Stomach smooth muscle (tissue), 2 donors: Measurements from ENCODE around the gene ARRDC4.
A peak's percentile ranks its signal among the peaks of the same experiment; 100 is the strongest.

ENCODE experiments used
- H3K27ac ChIP-seq: one replicate; pipeline ENCODE4 v1.7.0; 2013; ENCODE audit warnings: mild to moderate bottlenecking, low read length, inconsistent platforms
- H3K27me3 ChIP-seq, 2 donors: one replicate each; pipeline ENCODE4 v1.7.0; 2013; ENCODE audit warnings: low read length in 2 of 2; ENCODE audit not compliant: insufficient read depth in 2 of 2, control insufficient read depth in 1 of 2
- H3K36me3 ChIP-seq, 2 donors: one replicate each; pipeline ENCODE4 v1.7.0; 2013; ENCODE audit warnings: low read length in 2 of 2; ENCODE audit not compliant: control insufficient read depth in 2 of 2, insufficient read depth in 2 of 2
- H3K4me1 ChIP-seq: one replicate; pipeline ENCODE4 v1.7.0; 2013; ENCODE audit warnings: low read length; ENCODE audit not compliant: control insufficient read depth, insufficient read depth
- H3K4me3 ChIP-seq, 2 donors: one replicate each; pipeline ENCODE4 v1.7.0; 2013; ENCODE audit warnings: low read length in 2 of 2
- H3K9ac ChIP-seq, 2 donors: one replicate each; pipeline ENCODE4 v1.7.0; 2013; ENCODE audit warnings: low read length in 2 of 2, mild to moderate bottlenecking in 1 of 2
- H3K9me3 ChIP-seq, 2 donors: one replicate each; pipeline ENCODE4 v1.7.0; 2013; ENCODE audit warnings: low read length in 2 of 2; ENCODE audit not compliant: control insufficient read depth in 2 of 2
- donor health status: healthy.
- donor health status: Pancreatic carcinoma.

Gene ARRDC4, protein sequence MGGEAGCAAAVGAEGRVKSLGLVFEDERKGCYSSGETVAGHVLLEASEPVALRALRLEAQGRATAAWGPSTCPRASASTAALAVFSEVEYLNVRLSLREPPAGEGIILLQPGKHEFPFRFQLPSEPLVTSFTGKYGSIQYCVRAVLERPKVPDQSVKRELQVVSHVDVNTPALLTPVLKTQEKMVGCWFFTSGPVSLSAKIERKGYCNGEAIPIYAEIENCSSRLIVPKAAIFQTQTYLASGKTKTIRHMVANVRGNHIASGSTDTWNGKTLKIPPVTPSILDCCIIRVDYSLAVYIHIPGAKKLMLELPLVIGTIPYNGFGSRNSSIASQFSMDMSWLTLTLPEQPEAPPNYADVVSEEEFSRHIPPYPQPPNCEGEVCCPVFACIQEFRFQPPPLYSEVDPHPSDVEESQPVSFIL

DNA sequence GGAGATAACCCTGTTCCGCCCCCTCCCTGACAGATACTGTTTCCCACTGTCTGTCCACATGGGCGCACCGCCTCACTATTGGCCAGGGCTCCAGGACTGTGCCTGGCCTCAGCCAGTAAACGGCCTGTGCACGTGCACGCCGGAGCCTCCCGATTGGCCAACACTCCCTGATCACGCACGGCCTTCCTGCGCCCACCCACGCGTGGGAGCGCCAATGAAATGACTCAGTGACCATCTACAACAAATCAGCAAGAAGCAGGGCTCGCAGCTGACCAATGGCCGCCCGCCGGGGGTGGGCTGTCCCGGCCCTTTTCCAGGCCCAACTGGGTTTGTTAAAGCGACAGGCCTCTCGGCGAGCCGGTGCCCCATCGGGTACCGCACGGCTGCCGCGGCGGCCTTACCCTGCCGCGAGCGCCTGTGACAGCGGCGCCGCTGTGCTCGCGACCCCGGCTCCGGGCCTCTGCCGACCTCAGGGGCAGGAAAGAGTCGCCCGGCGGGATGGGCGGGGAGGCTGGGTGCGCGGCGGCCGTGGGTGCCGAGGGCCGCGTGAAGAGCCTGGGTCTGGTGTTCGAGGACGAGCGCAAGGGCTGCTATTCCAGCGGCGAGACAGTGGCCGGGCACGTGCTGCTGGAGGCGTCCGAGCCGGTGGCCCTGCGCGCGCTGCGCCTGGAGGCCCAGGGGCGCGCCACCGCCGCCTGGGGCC, at the start of gene ARRDC4:
Gene ARRDC4 (plus strand): TSS at position 340 of the 703 bp plus-strand sequence. CDS start 159 bp downstream, at position 499.
- peak within 1 kb of the TSS; percentile 90 for H3K27ac ChIP-seq
- peak within 1 kb of the TSS; percentile 61 to 91 for H3K9ac ChIP-seq
- H3K9me3 ChIP-seq: no peaks in the 10 kb centered on the region
- H3K4me1 ChIP-seq: peaks cover 3% of the 10 kb centered on the region
- H3K4me3 ChIP-seq: peak within 1 kb of the TSS; percentile 86 to 94
- H3K36me3 ChIP-seq: no peaks in the 10 kb centered on the region
- no peaks in the 10 kb centered on the region for H3K27me3 ChIP-seq

DNA sequence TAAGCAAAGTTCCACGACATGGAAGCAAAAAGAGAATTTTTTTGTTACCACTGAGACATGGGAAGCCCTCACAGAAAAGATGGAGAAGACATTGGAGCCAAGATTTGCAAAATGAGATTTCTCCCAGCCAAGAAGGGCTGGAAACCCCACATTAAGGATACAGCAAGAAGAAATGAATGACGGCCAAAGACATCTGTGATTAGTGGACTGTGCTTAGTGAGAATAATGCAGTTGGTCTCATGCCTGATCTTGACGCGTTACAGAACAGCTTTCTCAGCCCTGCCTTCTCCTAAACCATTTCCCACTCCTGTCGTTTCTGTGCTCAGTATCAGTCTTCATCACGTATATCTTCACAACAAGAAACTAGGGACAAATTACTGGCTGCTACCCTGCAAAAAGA, 45.8 kb upstream of the ARRDC4 start:
- Histone ChIP-seq H3K36me3 (no peaks in the 10 kb centered on the region), H3K4me1 (no peaks in the 10 kb centered on the region), H3K4me3 (no peak overlapping the region), H3K27me3 (no peaks in the 10 kb centered on the region), H3K9me3 (no peaks in the 10 kb centered on the region), H3K27ac (no peak overlapping the region), H3K9ac (no peak overlapping the region)

DNA sequence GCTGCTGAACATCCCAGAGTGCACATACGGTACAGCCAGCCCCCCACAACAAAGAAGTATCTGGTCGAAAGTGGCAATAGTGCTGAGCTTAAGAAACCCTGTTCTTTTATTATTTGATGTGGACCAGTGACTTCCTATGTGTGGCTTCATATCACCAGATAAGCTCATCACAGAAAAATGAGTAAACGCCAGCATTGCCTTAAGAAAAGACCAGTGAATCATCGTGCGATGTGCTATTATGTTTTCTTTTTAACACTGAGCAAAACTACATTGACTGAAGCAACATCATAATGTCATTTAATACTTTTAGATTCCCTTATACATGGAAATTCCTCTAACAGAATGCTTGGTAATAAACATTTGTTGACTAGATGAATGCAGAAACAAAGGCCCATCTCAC, 45.2 kb upstream of the ARRDC4 start:
- H3K27ac ChIP-seq: no peak overlapping the region
- H3K4me3 ChIP-seq: no peak overlapping the region
- H3K4me1 ChIP-seq: no peaks in the 10 kb centered on the region
- no peak overlapping the region for H3K9ac ChIP-seq
- H3K9me3 ChIP-seq: no peaks in the 10 kb centered on the region
- no peaks in the 10 kb centered on the region for H3K27me3 ChIP-seq
- no peaks in the 10 kb centered on the region for H3K36me3 ChIP-seq

DNA sequence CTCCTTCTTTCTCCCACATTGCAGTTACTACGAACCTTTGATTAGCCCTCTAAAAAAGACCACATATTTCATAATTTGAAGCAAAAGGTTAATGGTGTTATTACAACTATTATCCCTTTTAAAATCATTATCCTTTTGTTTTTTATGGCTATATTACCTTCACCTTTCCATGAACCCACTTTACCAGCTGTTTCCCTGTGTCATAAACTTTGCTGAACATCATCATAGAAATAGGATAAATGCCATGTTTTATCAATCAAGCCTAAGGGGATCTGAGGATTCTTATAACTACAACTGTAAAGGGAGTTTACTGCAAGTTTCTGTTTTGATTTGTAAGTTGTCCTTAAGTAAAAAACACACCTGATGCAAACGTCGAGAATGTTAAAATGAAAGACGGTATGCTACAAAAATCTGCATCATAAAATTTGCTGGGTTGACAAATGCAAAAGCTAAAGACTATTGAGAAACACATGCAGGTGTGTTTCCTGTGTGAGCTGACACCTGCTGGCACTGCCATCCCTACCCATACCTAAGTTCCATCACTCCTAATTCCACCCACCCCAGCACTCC, 39.1 kb upstream of the ARRDC4 start:
- Histone ChIP-seq H3K36me3 (no peaks in the 10 kb centered on the region), H3K4me1 (no peaks in the 10 kb centered on the region), H3K9me3 (peaks cover 0 to 2% of the 10 kb centered on the region in 2 donors), H3K27ac (no peak overlapping the region), H3K27me3 (no peaks in the 10 kb centered on the region), H3K4me3 (no peak overlapping the region), H3K9ac (no peak overlapping the region)

DNA sequence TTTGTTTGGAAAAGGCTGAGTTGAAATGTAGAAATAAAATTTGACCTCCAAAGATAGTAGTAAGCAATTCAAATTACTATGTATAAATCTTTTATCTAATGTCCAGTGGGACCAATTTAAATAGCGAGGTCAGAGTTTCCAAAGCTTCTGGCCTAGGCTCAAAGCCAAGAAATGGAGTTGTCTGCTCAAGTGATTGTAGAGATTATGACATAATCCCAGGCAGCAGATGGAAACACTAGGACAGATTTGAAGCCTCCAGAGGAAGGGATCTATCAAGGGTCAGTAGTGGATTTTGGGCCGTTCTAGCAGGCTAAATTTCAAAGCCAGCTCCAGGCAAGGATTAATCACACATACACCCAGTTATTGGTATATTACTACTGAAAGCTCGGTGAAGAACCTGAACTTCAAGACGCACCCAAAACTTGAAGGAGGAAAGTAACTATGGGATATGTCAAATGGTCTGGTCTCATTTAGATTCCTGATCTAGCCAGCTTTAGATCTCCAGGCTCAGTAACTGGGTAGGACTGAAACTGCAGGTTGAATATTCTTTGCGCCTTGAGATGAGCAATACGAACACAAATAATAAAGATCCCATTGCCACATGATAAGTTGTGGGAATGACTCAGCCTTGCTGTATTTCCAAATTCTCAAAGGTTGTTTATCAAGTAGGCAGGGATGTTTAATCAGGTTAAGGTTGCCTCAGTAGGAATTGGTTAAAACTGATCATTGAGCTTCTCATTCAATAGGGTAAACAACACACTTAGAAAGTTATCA, 30.9 kb upstream of the ARRDC4 start:
- Histone ChIP-seq H3K36me3 (no peaks in the 10 kb centered on the region), H3K4me3 (no peak overlapping the region), H3K27ac (no peak overlapping the region), H3K9me3 (no peaks in the 10 kb centered on the region), H3K27me3 (no peaks in the 10 kb centered on the region), H3K9ac (no peak overlapping the region), H3K4me1 (no peaks in the 10 kb centered on the region)

DNA sequence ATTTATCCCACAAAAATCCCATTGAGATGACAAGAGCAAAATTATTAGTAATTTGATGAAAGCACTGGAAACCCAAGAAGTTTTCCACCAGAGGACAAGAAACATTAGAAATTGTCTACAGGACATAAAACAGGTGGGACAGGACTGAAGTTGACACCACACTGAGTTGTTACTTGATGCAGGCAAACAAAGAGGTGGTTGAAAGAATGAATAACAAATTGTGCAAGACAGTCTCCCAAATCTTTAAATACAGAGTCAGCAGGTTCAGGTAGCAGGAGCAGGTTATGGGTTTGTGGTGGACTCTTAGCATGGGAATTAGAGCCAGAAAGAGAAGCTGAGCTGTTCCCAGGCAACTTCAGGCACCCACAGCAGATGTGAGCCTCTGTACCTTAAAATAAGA, 30.3 kb upstream of the ARRDC4 start:
- H3K27ac ChIP-seq: no peak overlapping the region
- H3K4me3 ChIP-seq: no peak overlapping the region
- no peaks in the 10 kb centered on the region for H3K36me3 ChIP-seq
- peaks cover 0 to 2% of the 10 kb centered on the region in 2 donors for H3K9me3 ChIP-seq
- H3K4me1 ChIP-seq: no peaks in the 10 kb centered on the region
- no peaks in the 10 kb centered on the region for H3K27me3 ChIP-seq
- no peak overlapping the region for H3K9ac ChIP-seq

DNA sequence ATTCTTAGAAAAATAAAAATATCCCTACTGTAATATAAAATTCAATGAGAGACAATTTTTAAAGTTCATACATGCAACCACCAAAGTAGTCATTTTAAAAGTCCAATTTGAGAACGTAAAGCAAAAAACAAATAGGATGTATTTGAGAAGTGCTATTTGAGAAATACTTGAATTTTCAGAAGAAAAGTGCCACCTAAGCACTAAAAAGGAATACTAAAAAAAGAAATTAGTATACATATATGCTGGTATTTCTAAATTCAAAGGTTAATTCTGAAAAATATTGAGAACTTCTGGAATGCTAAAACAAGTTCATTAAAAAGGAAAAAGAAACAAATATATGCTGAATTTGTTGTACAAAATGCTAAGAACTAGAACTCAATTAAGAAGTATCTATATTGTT, 29.2 kb upstream of the ARRDC4 start:
- Histone ChIP-seq H3K4me1 (no peaks in the 10 kb centered on the region), H3K36me3 (no peaks in the 10 kb centered on the region), H3K27ac (no peak overlapping the region)

DNA sequence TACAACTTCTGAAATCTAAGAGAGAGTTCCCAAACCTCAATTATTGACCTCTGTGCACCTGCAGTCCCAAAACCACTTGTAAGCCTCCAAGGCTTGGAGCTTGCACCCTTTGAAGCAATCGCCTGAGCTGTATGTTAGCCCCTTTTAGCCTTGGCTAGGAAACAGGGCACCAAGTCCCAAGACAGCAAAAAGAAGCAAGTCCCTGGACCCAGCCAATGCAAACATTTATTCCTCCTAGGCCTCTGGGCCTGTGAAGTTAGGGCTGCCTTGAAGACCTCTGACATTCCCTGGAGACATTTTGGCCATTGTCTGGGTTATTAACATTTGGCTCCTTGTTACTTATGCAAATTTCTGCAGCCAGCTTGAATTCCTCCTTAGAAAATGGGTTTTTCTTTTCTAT, 26.9 kb upstream of the ARRDC4 start:
- H3K4me3 ChIP-seq: no peak overlapping the region
- H3K9ac ChIP-seq: no peak overlapping the region
- H3K27ac ChIP-seq: no peak overlapping the region
- H3K36me3 ChIP-seq: no peaks in the 10 kb centered on the region
- no peaks in the 10 kb centered on the region for H3K4me1 ChIP-seq
- peaks cover 0 to 5% of the 10 kb centered on the region in 2 donors for H3K9me3 ChIP-seq
- H3K27me3 ChIP-seq: no peaks in the 10 kb centered on the region

More for the DNA sequence above, 29.2 kb upstream of the ARRDC4 start:
- Histone ChIP-seq H3K27me3 (no peaks in the 10 kb centered on the region), H3K9me3 (peaks cover 0 to 5% of the 10 kb centered on the region in 2 donors), H3K9ac (no peak overlapping the region), H3K4me3 (no peak overlapping the region)

DNA sequence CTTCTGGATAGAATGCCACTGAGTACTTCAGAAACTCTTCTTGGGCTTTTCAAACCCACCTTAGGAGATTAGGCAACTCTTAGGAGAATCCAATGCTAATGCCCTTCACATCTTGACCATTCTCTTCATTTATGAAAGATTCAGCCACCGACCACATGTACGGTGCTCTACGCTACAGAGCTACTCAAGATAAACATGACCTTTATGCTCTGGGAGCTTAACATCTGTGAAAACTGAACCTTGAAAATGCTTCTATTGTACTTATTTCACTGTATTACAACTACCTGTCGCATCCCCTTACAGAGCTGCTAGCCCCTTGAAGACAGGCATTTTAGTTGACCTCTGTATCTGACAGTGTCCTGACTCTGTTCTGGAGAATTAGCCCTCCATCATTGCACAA, 19.5 kb upstream of the ARRDC4 start:
- Histone ChIP-seq H3K36me3 (no peaks in the 10 kb centered on the region), H3K9me3 (no peaks in the 10 kb centered on the region), H3K27me3 (no peaks in the 10 kb centered on the region), H3K27ac (no peak overlapping the region), H3K9ac (no peak overlapping the region), H3K4me3 (no peak overlapping the region), H3K4me1 (peaks cover 2% of the 10 kb centered on the region)

DNA sequence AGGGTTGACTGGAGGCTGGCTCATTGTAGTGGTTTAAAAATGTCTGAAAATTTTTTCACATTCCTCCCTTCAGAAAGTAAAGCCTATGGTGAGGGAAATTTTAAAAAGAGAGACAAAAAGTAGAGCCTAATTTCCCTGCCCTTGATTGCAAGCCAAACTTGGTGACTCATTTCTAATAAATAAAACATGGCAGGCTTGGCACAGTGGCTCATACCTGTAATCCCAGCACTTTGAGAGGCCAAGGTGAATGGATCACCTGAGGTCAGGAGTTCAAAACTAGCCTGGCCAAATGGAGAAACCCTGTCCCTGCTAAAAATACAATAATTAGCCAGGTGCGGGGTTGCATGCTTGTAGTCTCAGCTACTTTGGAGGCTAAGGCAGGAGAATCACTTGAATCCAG, 18.9 kb upstream of the ARRDC4 start:
- Histone ChIP-seq H3K9me3 (no peaks in the 10 kb centered on the region), H3K36me3 (no peaks in the 10 kb centered on the region), H3K27ac (no peak overlapping the region), H3K27me3 (no peaks in the 10 kb centered on the region), H3K9ac (no peak overlapping the region), H3K4me1 (peaks cover 2% of the 10 kb centered on the region), H3K4me3 (no peak overlapping the region)
